ENCODE data around the gene UBA52. TPM values are rescaled to one million over a fixed set of nuclear protein-coding genes. Genes with fewer than 3 reads are reported as not detected.

The UBA52 gene
- total and polyA plus RNA-seq, 2 of the 13 experiments (the other 11 are each of a cell fraction or from before 2014, with no cell fraction given): 959 to 1,782 TPM

GRCh38 chr19:18605546-18606280 lies 34.1 kb downstream of the UBA52 start (continued):
- TF ChIP-seq, protein P1, sequence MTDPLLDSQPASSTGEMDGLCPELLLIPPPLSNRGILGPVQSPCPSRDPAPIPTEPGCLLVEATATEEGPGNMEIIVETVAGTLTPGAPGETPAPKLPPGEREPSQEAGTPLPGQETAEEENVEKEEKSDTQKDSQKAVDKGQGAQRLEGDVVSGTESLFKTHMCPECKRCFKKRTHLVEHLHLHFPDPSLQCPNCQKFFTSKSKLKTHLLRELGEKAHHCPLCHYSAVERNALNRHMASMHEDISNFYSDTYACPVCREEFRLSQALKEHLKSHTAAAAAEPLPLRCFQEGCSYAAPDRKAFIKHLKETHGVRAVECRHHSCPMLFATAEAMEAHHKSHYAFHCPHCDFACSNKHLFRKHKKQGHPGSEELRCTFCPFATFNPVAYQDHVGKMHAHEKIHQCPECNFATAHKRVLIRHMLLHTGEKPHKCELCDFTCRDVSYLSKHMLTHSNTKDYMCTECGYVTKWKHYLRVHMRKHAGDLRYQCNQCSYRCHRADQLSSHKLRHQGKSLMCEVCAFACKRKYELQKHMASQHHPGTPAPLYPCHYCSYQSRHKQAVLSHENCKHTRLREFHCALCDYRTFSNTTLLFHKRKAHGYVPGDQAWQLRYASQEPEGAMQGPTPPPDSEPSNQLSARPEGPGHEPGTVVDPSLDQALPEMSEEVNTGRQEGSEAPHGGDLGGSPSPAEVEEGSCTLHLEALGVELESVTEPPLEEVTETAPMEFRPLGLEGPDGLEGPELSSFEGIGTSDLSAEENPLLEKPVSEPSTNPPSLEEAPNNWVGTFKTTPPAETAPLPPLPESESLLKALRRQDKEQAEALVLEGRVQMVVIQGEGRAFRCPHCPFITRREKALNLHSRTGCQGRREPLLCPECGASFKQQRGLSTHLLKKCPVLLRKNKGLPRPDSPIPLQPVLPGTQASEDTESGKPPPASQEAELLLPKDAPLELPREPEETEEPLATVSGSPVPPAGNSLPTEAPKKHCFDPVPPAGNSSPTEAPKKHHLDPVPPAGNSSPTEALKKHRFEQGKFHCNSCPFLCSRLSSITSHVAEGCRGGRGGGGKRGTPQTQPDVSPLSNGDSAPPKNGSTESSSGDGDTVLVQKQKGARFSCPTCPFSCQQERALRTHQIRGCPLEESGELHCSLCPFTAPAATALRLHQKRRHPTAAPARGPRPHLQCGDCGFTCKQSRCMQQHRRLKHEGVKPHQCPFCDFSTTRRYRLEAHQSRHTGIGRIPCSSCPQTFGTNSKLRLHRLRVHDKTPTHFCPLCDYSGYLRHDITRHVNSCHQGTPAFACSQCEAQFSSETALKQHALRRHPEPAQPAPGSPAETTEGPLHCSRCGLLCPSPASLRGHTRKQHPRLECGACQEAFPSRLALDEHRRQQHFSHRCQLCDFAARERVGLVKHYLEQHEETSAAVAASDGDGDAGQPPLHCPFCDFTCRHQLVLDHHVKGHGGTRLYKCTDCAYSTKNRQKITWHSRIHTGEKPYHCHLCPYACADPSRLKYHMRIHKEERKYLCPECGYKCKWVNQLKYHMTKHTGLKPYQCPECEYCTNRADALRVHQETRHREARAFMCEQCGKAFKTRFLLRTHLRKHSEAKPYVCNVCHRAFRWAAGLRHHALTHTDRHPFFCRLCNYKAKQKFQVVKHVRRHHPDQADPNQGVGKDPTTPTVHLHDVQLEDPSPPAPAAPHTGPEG (CRISPR knock-in tag; IDR thresholded peaks at IDR 0.05): no peak
- TF ChIP-seq ZSCAN30 (CRISPR knock-in tag; IDR thresholded peaks at IDR 0.05) (no peak), KLF16 (CRISPR knock-in tag; IDR thresholded peaks at IDR 0.05) (peak in 1 of 2 experiments; percentile 43; a peak in 1 of 4 replicates), SALL2 (CRISPR knock-in tag; IDR thresholded peaks at IDR 0.05) (no peak), CTCF (CRISPR knock-in tag; IDR thresholded peaks at IDR 0.05) (peak; percentile 56), BCL6 (CRISPR knock-in tag; IDR thresholded peaks at IDR 0.05) (0 out of 2 replicates have a peak, but pooled peaks have one; percentile 31), TEAD2 (CRISPR knock-in tag; IDR thresholded peaks at IDR 0.05) (no peak), SRY (CRISPR knock-in tag; IDR thresholded peaks at IDR 0.05) (no peak), ZNF331 (CRISPR knock-in tag; IDR thresholded peaks at IDR 0.05) (peak; percentile 49; the same call in 1 of the 2 replicates), RELA (CRISPR knock-in tag; IDR thresholded peaks at IDR 0.05) (no peak), RBFOX2 (IDR thresholded peaks at IDR 0.05; ENCODE audit: low read depth, low read length) (peak; percentile 71), AHR (CRISPR knock-in tag; IDR thresholded peaks at IDR 0.05) (no peak), TP53 (CRISPR knock-in tag; conservative IDR thresholded peaks at IDR 0.05) (no peak), TGIF2 (CRISPR knock-in tag; IDR thresholded peaks at IDR 0.05) (no peak; the same call in 1 of the 2 replicates), KLF13 (CRISPR knock-in tag; IDR thresholded peaks at IDR 0.05) (no peak), TEAD3 (CRISPR knock-in tag; optimal IDR thresholded peaks at IDR 0.05; ENCODE audit: borderline replicate concordance) (peak; percentile 53), RXRA (CRISPR knock-in tag; IDR thresholded peaks at IDR 0.05) (0 out of 2 replicates have a peak, but pooled peaks have one; percentile 3), PTBP1 (IDR thresholded peaks at IDR 0.05; ENCODE audit: low read depth, low read length, poor library complexity, severe bottlenecking) (no peak), ZNF446 (CRISPR knock-in tag; IDR thresholded peaks at IDR 0.05) (peak; percentile 61), ZFP36L2 (CRISPR knock-in tag; IDR thresholded peaks at IDR 0.05) (no peak), ZNF792 (CRISPR knock-in tag; IDR thresholded peaks at IDR 0.05) (0 out of 2 replicates have a peak, but pooled peaks have one; percentile 44)
- TF ChIP-seq, protein P2, sequence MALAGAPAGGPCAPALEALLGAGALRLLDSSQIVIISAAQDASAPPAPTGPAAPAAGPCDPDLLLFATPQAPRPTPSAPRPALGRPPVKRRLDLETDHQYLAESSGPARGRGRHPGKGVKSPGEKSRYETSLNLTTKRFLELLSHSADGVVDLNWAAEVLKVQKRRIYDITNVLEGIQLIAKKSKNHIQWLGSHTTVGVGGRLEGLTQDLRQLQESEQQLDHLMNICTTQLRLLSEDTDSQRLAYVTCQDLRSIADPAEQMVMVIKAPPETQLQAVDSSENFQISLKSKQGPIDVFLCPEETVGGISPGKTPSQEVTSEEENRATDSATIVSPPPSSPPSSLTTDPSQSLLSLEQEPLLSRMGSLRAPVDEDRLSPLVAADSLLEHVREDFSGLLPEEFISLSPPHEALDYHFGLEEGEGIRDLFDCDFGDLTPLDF (CRISPR knock-in tag; IDR thresholded peaks at IDR 0.05): no peak
